ENCODE results near the gene ROBO4.

- TF ChIP-seq CTCF (IDR thresholded peaks at IDR 0.05; ENCODE audit: low read length) (peak; percentile 50), EZH2 (optimal IDR thresholded peaks at IDR 0.05; ENCODE audit: low read depth, low read length) (no peak)
These were observed 30.0 kb downstream of the ROBO4 start for GRCh38 chr11:124867700-124868099.
